HG02973 (cell line): Measurements from ENCODE around the gene MET.
"Not testable (repeated sequence)": the region's sequence is repeated elsewhere in the genome, so short reads cannot be mapped to it uniquely, and the experiment has no call there.

Source experiments
- ATAC-seq: cut with Tn5 transposase; IDR thresholded peaks from one replicate; pipeline ENCODE4 v1.9.1; 2021; ENCODE audit warnings: moderate library complexity; ENCODE audit not compliant: unreplicated experiment

Gene MET

GRCh38 chr7:116726713-116727431, 54.9 kb downstream of the MET start:
- ATAC-seq = no peak

DNA sequence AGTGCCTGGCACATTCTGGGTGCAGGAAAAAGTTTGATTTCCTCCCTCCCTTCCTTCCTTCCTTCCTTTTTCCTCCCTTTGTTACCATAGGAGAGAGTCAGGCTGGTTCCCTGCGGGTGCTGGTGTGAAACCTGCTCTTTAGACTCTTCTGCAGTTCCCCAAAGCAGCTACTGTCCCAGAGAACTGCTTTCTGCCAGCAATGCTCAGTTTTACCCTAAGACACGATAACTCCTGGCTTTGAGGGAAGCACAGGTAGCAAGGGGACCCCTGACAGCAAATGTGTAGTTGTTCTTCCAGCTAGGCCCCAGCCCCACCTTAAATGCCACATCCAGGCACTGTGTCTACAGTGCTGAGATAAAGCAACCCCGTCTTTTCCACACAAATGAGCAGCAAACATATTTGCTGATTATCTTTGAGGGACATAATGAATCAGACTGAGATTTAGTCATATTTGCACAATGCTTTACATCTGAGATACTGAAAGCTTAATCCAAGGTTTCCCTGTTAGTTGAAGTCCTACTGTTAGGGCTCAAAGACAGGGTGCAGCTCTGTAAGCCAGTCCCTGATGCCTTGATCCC, 55.5 kb downstream of the MET start:
- no peak for ATAC-seq

GRCh38 chr7:116728413-116728812, 56.4 kb downstream of the MET start:
- ATAC-seq = no peak

GRCh38 chr7:116730097-116731022, 58.4 kb downstream of the MET start:
- ATAC-seq = no peak

DNA sequence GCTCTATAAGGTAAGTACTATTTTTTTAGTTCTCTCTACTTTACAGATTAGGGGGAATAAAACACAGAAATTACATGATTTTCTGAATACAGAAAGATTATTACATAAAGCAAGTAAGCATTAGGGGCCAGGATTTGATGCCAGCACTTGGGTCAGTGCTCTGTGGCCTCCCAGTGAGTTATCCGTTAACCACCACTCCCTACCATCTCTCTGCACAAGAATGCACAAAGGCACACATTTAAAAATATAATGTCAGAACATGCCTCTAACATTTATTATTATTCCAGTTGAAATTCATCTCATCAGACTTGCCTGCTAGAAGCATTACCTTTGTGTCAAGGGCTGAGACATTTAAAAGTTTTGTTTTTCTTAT, 59.0 kb downstream of the MET start:
- no peak for ATAC-seq

GRCh38 chr7:116731445-116732335, 59.7 kb downstream of the MET start:
- no peak for ATAC-seq

GRCh38 chr7:116732788-116733694, 61.0 kb downstream of the MET start:
- no peak for ATAC-seq

- no peak for ATAC-seq
Observed at GRCh38 chr7:116733924-116734580, 62.1 kb downstream of the MET start.

DNA sequence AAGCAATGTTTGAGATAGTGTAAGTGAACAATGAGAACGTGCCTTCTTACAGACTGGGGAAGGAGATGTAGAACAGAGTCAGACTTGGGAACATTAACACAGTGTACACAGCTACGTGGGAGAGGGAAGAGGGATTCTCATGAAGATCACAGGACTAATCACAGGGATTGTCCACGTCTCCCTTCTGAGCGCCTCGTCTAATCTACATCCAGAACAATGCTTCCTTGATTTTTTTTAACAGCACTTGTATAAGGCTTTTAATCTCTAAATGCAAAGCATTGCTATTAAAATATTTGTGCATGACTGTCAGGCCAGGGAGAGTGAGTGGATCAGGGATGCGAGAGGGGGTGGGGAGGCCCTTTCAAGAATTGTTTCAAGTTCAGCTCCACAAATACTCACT, 62.7 kb downstream of the MET start:
- ATAC-seq = no peak

DNA sequence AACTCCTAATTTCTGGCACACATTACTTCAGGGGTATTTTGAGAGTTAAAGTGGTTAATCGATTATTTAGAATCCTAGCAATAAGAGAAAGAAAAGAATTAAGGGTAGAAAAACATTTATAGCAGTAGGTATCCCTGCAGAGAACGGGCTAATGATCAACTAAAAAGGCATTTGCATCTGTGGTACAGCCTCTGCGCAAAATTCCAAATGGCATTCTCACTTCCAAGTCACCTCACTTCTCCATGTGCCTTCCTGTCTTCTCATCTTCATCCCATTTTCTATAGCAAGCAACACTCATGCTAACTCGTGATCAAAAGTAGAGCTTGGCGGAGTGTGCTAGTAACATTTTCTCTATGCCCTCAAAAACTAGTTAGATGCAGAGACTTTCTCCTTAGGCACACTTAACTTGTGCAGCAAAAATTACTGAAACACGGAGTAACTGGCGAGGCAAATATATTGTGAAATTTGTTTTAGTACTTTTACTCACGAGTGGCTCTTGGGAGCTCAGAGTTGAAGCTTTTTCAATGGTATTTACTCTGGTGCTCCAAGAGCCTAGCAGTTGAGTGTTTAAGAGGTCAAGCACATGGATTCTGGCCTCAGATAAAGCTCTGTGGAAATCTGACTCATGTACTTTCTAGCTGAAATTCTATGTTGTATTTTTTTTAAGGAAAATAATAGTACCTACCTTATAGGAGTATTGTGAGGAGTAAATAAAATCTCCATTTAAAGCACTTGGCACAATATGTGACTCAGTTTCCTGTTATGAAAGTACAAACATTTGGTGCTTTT, 65.1 kb downstream of the MET start:
- no peak for ATAC-seq

DNA sequence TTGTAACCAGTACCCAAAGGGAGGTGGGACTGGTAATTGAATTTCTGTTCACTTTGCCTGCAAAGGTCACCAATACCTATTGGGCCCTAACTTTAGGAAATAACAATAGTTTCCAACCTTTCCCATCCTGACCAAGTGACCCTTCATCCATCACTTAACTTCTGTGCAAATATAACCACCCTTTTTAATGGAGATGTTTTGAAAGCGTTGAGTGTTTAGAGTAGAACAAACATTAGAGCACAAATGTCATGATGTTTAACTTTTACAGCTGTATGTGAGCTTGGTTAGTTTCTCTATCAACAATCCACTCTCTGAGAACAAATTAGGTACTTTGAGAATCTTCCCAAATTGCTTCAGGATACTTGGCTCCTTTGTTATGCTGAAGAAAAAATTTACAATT, 66.4 kb downstream of the MET start:
- no peak for ATAC-seq

- ATAC-seq = no peak
Observed at GRCh38 chr7:116739307-116739706, 67.3 kb downstream of the MET start.

DNA sequence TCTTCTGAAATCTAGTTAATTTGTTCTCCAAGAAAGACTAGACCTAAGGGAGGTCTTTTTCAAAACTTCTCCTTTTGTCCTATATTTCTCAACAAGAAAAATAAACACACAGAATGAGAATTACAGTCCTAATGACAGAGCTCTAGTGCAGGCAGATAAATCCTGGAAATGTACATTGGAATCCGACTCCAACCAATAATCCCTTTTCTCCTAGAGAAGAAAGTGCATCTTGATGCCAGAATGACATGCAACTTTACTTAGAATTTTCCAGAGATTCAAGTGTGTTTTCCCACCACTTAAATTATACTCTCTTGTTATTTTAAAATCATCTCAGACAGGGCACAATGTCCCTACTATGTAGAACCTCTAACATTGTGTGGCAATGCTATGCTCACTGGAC, 68.2 kb downstream of the MET start:
- no peak for ATAC-seq

DNA sequence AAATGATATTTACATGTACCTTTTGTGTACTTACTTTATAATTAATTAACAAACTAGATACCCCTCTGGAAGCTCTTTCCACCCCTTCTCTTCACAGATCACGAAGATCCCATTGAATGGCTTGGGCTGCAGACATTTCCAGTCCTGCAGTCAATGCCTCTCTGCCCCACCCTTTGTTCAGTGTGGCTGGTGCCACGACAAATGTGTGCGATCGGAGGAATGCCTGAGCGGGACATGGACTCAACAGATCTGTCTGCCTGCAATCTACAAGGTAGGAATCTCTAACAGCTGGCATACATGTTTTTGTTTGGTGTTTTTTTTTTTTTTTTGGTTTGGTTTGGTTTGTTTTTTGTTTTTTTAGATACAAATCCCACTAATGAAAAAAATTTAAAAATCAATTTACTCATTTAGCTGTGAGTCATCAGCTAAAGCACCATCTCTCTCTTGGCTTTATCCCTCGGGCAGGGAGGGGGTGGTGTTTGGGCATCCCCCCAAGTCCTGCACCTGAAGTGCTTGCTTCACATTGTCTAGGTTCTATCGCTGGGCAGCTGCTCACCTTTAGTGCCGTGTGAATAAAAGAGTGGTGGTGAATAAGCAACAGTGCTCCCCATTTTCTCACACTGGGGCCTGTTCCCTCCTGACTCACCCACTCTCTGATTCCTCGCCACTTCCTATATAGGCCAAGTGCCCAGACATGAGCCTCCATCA, 68.9 kb downstream of the MET start:
- no peak for ATAC-seq

- no peak for ATAC-seq
Observed at GRCh38 chr7:116741625-116742316, 69.8 kb downstream of the MET start.

DNA sequence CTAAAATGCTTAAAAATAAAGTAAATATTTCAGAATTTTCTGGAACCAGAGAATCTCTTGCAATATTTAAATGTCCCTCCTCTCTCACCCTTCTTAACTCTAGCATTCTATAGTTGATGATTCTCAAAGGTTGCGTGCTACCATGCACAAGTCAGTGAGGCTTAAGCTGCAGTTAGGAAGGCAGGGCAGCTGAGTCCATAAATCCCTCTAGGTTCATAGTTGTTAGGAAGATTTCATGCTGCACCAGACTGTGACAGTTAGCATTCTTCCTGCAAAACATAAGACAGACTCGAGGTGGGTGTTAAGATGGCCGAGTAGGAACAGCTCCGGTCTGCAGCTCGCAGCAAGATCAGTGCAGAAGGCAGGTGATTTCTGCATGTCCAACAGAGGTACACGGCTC, 70.6 kb downstream of the MET start:
- ATAC-seq = no peak

DNA sequence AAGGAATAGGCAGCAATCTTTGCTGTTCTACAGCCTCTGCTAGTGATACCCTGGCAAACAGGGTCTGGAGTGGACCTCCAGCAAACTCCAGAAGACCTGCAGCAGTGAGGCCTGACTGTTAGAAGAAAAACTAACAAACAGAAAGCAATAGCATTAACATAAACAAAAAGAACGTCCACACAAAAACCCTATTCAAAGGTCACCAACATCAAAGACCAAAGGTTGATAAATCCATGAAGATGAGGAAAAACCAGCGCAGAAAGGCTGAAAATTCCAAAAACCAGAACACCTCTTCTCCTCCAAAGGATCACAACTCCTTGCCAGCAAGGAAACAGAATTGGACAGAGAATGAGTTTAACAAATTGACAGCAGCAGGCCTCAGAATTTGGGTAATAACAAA, 71.8 kb downstream of the MET start:
- ATAC-seq = not testable (repeated sequence)
